IMR-90 (cell line): ENCODE results near the gene EIF3M. TPM values are rescaled to one million over a fixed set of nuclear protein-coding genes. Genes with fewer than 3 reads are reported as not detected.

ENCODE experiments used
- ATAC-seq: fragments of 200-7000 bp; cut with Tn5 transposase; 2 replicates; pipeline ENCODE4 v1.9.1; 2020; ENCODE audit warnings: low read depth, mild to moderate bottlenecking, moderate library complexity
- BruUV-seq: library from RNA; stranded (reverse); fragments of 400-500 nt; replicated peaks from 2 replicates; lab custom pipeline; 2021; lab: Mats Ljungman, UMichigan
- CTCF ChIA-PET: fragments of 300-600 bp; formaldehyde crosslinking; extraction: SDS; loops from one replicate; lab custom pipeline; 2021; ENCODE audit warnings: antibody characterized with exemption; lab: Yijun Ruan, JAX
- POLR2A ChIA-PET: fragments of 300-600 bp; sonication (Branson Sonifier 250); formaldehyde crosslinking; loops from one replicate; lab custom pipeline; 2022; ENCODE audit warnings: antibody characterized with exemption; ENCODE audit not compliant: unreplicated experiment; lab: Charles Lee
- DNase-seq: peaks from one replicate; pipeline ENCODE4 v3.0.0; 2013
- H2AFZ ChIP-seq: replicated peaks from 2 replicates; pipeline ENCODE3; 2013; ENCODE audit warnings: low read length, mild to moderate bottlenecking; ENCODE audit not compliant: poor library complexity
- H2AK5ac ChIP-seq: 2 replicates; pipeline ENCODE4 v1.6.1; 2013; ENCODE audit warnings: low read depth, low read length, inconsistent platforms
- H2AK9ac ChIP-seq: replicated peaks from 2 replicates; pipeline ENCODE3; 2013; ENCODE audit warnings: mild to moderate bottlenecking, low read depth, low read length, moderate library complexity; ENCODE audit not compliant: poor library complexity
- H2BK120ac ChIP-seq: 2 replicates; pipeline ENCODE4 v1.6.1; 2013; ENCODE audit warnings: low read depth, low read length, inconsistent platforms
- H2BK15ac ChIP-seq: 3 replicates; pipeline ENCODE4 v1.6.1; 2013; ENCODE audit warnings: low read depth, low read length, inconsistent platforms
- H2BK20ac ChIP-seq: 2 replicates; pipeline ENCODE4 v1.6.1; 2013; ENCODE audit warnings: low read depth, mild to moderate bottlenecking, inconsistent platforms, low read length, moderate library complexity
- H2BK5ac ChIP-seq: 2 replicates; pipeline ENCODE4 v1.6.1; 2013; ENCODE audit warnings: mild to moderate bottlenecking, low read depth, low read length, inconsistent platforms; ENCODE audit not compliant: poor library complexity, severe bottlenecking
- H3K14ac ChIP-seq: replicated peaks from 2 replicates; pipeline ENCODE4 v1.6.1; 2013; ENCODE audit warnings: low read depth, low read length, inconsistent platforms
- H3K18ac ChIP-seq: 2 replicates; pipeline ENCODE4 v1.6.1; 2013; ENCODE audit warnings: low read depth, low read length, control low read depth
- H3K23ac ChIP-seq: 2 replicates; pipeline ENCODE4 v1.6.1; 2013; ENCODE audit warnings: low read depth, low read length, inconsistent platforms
- H3K27ac ChIP-seq: 2 replicates; pipeline ENCODE4 v1.5.1; 2013; ENCODE audit warnings: mild to moderate bottlenecking, control low read depth, low read length; ENCODE audit not compliant: insufficient read depth
- H3K27me3 ChIP-seq: 2 replicates; pipeline ENCODE4 v1.6.1; 2013; ENCODE audit warnings: low read length; ENCODE audit not compliant: control insufficient read depth, insufficient read depth
- H3K36me3 ChIP-seq: 2 replicates; pipeline ENCODE4 v1.6.1; 2013; ENCODE audit warnings: low read length, mixed read lengths; ENCODE audit not compliant: control insufficient read depth, insufficient read depth
- H3K4ac ChIP-seq: 2 replicates; pipeline ENCODE4 v1.6.1; 2013; ENCODE audit warnings: low read depth, low read length, inconsistent platforms
- H3K4me1 ChIP-seq: 2 replicates; pipeline ENCODE4 v1.6.1; 2013; ENCODE audit warnings: low read length, mixed read lengths; ENCODE audit not compliant: control insufficient read depth, insufficient read depth
- H3K4me2 ChIP-seq: 2 replicates; pipeline ENCODE4 v1.6.1; 2013; ENCODE audit warnings: low read depth, mild to moderate bottlenecking, control low read depth, low read length, moderate library complexity
- H3K4me3 ChIP-seq: 2 replicates; pipeline ENCODE4 v1.5.1; 2013; ENCODE audit warnings: low read depth, mild to moderate bottlenecking, control low read depth, low read length, moderate library complexity; ENCODE audit not compliant: insufficient read depth
- H3K56ac ChIP-seq: 2 replicates; pipeline ENCODE4 v1.6.1; 2013; ENCODE audit warnings: low read length, inconsistent platforms; ENCODE audit not compliant: insufficient read depth; ENCODE audit errors: extremely low read depth
- H3K79me1 ChIP-seq, 2 experiments: 2 replicates each; pipeline ENCODE4 v1.6.1; 2013; ENCODE audit warnings: low read length in 2 of 2, inconsistent platforms in 1 of 2, low read depth in 1 of 2
- H3K9ac ChIP-seq: 2 replicates; pipeline ENCODE4 v1.6.1; 2013; ENCODE audit warnings: low read depth, low read length, control low read depth
- H3K9me1 ChIP-seq: 2 replicates; pipeline ENCODE4 v1.6.1; 2013; ENCODE audit warnings: low read length, inconsistent platforms; ENCODE audit not compliant: insufficient read depth
- H3K9me3 ChIP-seq: 2 replicates; pipeline ENCODE4 v1.6.1; 2013; ENCODE audit warnings: low read length; ENCODE audit not compliant: control insufficient read depth, insufficient read depth
- H4K20me1 ChIP-seq: 2 replicates; pipeline ENCODE4 v1.6.1; 2013; ENCODE audit warnings: low read length, inconsistent platforms; ENCODE audit not compliant: insufficient read depth
- H4K5ac ChIP-seq: 2 replicates; pipeline ENCODE4 v1.6.1; 2013; ENCODE audit warnings: mild to moderate bottlenecking, low read depth, low read length, control low read depth
- H4K8ac ChIP-seq, 2 experiments: 2 replicates each; pipeline ENCODE4 v1.6.1; 2013; ENCODE audit warnings: low read depth in 2 of 2, low read length in 2 of 2, control low read depth in 1 of 2, inconsistent platforms in 1 of 2
- H4K91ac ChIP-seq: 2 replicates; pipeline ENCODE4 v1.6.1; 2013; ENCODE audit warnings: low read depth, low read length, inconsistent platforms; ENCODE audit not compliant: insufficient read depth
- BHLHE40 ChIP-seq: fragments of 150-350 bp; IDR thresholded peaks from 2 replicates; pipeline ENCODE4 v1.6.1; 2016; ENCODE audit warnings: mild to moderate bottlenecking, low read depth, low read length
- CEBPB ChIP-seq: IDR thresholded peaks from 2 replicates; pipeline ENCODE4 v1.6.1; 2012; ENCODE audit warnings: low read depth, low read length, improper control_type of control experiment
- CHD1 ChIP-seq: IDR thresholded peaks from 2 replicates; pipeline ENCODE4 v1.6.1; 2012; ENCODE audit warnings: low read depth, low read length, improper control_type of control experiment
- CTCF ChIP-seq: conservative IDR thresholded peaks from 2 replicates; pipeline ENCODE4 v1.5.1; 2012; ENCODE audit warnings: mild to moderate bottlenecking, low read depth, low read length, improper control_type of control experiment
- MAFK ChIP-seq: IDR thresholded peaks from 2 replicates; pipeline ENCODE4 v1.6.1; 2012; ENCODE audit warnings: low read depth, low read length, improper control_type of control experiment
- MAZ ChIP-seq: IDR thresholded peaks from 2 replicates; pipeline ENCODE4 v1.6.1; 2012; ENCODE audit warnings: low read depth, mild to moderate bottlenecking, low read length, improper control_type of control experiment, moderate library complexity, borderline replicate concordance
- NFE2L2 ChIP-seq: fragments of 150-350 bp; IDR thresholded peaks from 2 replicates; pipeline ENCODE4 v1.6.1; 2016; ENCODE audit warnings: low read depth, mild to moderate bottlenecking, low read length
- RCOR1 ChIP-seq: IDR thresholded peaks from 2 replicates; pipeline ENCODE4 v1.6.1; 2012; ENCODE audit warnings: mild to moderate bottlenecking, low read length, improper control_type of control experiment; ENCODE audit not compliant: insufficient replicate concordance
- RFX5 ChIP-seq: IDR thresholded peaks from 2 replicates; pipeline ENCODE4 v1.8.0; 2012; ENCODE audit warnings: low read depth, mild to moderate bottlenecking, low read length, moderate library complexity
- USF2 ChIP-seq: fragments of 150-350 bp; IDR thresholded peaks from 2 replicates; pipeline ENCODE4 v1.6.1; 2017; ENCODE audit warnings: mild to moderate bottlenecking, antibody characterized with exemption, low read length, low read depth
- dilution Hi-C: fragments of 300-500 bp; cut with HindIII; formaldehyde crosslinking; loops from one replicate; pipeline ENCODE4 v1.14.3; 2018; ENCODE audit warnings: low sequenced_read_pairs; ENCODE audit not compliant: unreplicated experiment
- in situ Hi-C: fragments of 300-500 bp; cut with MboI; formaldehyde crosslinking; loops from 3 replicates; pipeline ENCODE4 v1.14.3; 2019; ENCODE audit warnings: low sequenced_read_pairs, inconsistent platforms, mixed read lengths
- intact Hi-C: fragments of 100-400 bp; cut with micrococcal nuclease; formaldehyde crosslinking; loops from 2 replicates; pipeline ENCODE4 v1.10.0; 2022
- polyA plus RNA-seq, 3 experiments: library from polyadenylated mRNA; depleted of rRNA; stranded (reverse); fragments of >200 nt; gene quantifications; 2 replicates each; pipeline ENCODE4 v1.2.3, GENCODE V29; 2012; ENCODE audit warnings: low replicate concordance in 1 of 3
- total RNA-seq: library from RNA; depleted of rRNA; stranded (reverse); fragments of >200 nt; gene quantifications from 2 replicates; pipeline ENCODE4 v1.2.3, GENCODE V29; 2012

EIF3M gene
- total and polyA plus RNA-seq, 2 of the 4 experiments (the other 2 are of a cell fraction): 376 to 466 TPM

- BruUV-seq: no TSS peak
- H3K9me1 ChIP-seq: no peaks in the 10 kb centered on the region
- no peak for TF ChIP-seq USF2
- no peak for TF ChIP-seq RFX5
- no peak for TF ChIP-seq MAFK
- no peak for TF ChIP-seq CHD1
- no peak for TF ChIP-seq MAZ
- no peak for TF ChIP-seq NFE2L2
- TF ChIP-seq CEBPB: no peak
- no peak for TF ChIP-seq CTCF
- no peak for TF ChIP-seq RCOR1
- no peak for TF ChIP-seq BHLHE40
Measured at GRCh38 chr11:32630844-32631243, 47.2 kb downstream of the EIF3M start.

More at GRCh38 chr11:32630844-32631243, 47.2 kb downstream of the EIF3M start:
- no peak for ATAC-seq
- no peak overlapping the region for H4K8ac ChIP-seq
- no peak overlapping the region for H3K14ac ChIP-seq
- intact Hi-C loops (no loop called here), dilution Hi-C loops (no loop called here), in situ Hi-C loops (no loop called here)
- no peak overlapping the region for H3K18ac ChIP-seq
- no peak overlapping the region for H3K4ac ChIP-seq
- H2BK20ac ChIP-seq: no peak overlapping the region
- ChIA-PET CTCF (no interaction called here), POLR2A (no interaction called here)
- H4K5ac ChIP-seq: no peak overlapping the region
- H3K23ac ChIP-seq: no peak overlapping the region
- H3K9me3 ChIP-seq: no peaks in the 10 kb centered on the region
- no peaks in the 10 kb centered on the region for H3K4me1 ChIP-seq
- H2AK9ac ChIP-seq: no peak overlapping the region
- no peak overlapping the region for H2BK5ac ChIP-seq
- H2AK5ac ChIP-seq: no peak overlapping the region
- no peak overlapping the region for H3K4me3 ChIP-seq
- no peak overlapping the region for H3K56ac ChIP-seq
- no peak for DNase-seq
- H3K79me1 ChIP-seq: no peaks in the 10 kb centered on the region
- no peak overlapping the region for H2AFZ ChIP-seq
- no peaks in the 10 kb centered on the region for H3K27me3 ChIP-seq
- H3K4me2 ChIP-seq: no peak overlapping the region
- H3K27ac ChIP-seq: no peak overlapping the region
- no peak overlapping the region for H3K9ac ChIP-seq
- H3K36me3 ChIP-seq: no peaks in the 10 kb centered on the region
- H4K91ac ChIP-seq: no peak overlapping the region
- H2BK15ac ChIP-seq: no peak overlapping the region
- no peak overlapping the region for H2BK120ac ChIP-seq
- no peaks in the 10 kb centered on the region for H4K20me1 ChIP-seq
